IPS-18a (cell line): ENCODE results near the gene CXADR.
A peak's percentile ranks its signal among the peaks of the same experiment; 100 is the strongest.
"Not testable (repeated sequence)": the region's sequence is repeated elsewhere in the genome, so short reads cannot be mapped to it uniquely, and the experiment has no call there.

Experiments
- H3K27ac ChIP-seq: one replicate; pipeline ENCODE4 v1.5.1; 2013; ENCODE audit warnings: low read length
- H3K27me3 ChIP-seq: one replicate; pipeline ENCODE4 v1.6.1; 2013; ENCODE audit warnings: mild to moderate bottlenecking, low read length; ENCODE audit not compliant: control insufficient read depth, insufficient read depth
- H3K36me3 ChIP-seq: one replicate; pipeline ENCODE4 v1.6.1; 2013; ENCODE audit warnings: low read depth, low read length; ENCODE audit not compliant: control insufficient read depth
- H3K4me1 ChIP-seq: one replicate; pipeline ENCODE4 v1.6.1; 2013; ENCODE audit warnings: low read depth, low read length; ENCODE audit not compliant: control insufficient read depth
- H3K4me3 ChIP-seq: one replicate; pipeline ENCODE4 v1.5.1; 2013; ENCODE audit warnings: low read length
- H3K9ac ChIP-seq: one replicate; pipeline ENCODE4 v1.6.1; 2013; ENCODE audit warnings: mild to moderate bottlenecking, low read length, moderate library complexity
- H3K9me3 ChIP-seq: one replicate; pipeline ENCODE4 v1.6.1; 2013; ENCODE audit warnings: low read depth, low read length; ENCODE audit not compliant: control insufficient read depth

CXADR gene

GRCh38 chr21:17512253-17513213, at the start of gene CXADR:
Gene CXADR (plus strand): TSS chr21:17513043. CDS start chr21:17513130, 87 bp downstream.
- peak within 1 kb of the TSS; percentile 96 for H3K9ac ChIP-seq
- H3K4me1 ChIP-seq = peaks cover 17% of the 10 kb centered on the region
- H3K4me3 ChIP-seq = peak within 1 kb of the TSS; percentile 99
- H3K27me3 ChIP-seq = no peaks in the 10 kb centered on the region
- no peaks in the 10 kb centered on the region for H3K9me3 ChIP-seq
- peaks cover 4% of the 10 kb centered on the region for H3K36me3 ChIP-seq
- peak within 1 kb of the TSS; percentile 92 for H3K27ac ChIP-seq

DNA sequence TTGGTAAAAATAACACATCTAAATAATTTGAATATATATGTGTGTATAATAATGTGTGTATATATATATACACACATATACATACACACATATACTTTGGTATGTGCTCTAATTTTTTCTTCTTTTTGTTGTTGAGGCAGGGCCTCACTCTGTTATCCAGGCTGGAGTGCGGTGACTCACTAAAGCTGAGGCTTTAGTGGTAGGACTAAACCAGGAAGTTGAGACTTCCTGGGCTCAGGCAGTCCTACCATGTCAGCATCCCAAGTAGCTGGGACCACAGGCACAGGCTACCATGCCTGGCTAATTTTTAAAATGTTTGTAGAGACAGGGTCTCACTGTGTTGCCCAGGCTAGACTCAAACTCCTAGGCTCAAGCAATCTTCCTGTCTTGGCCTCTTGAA, 46.7 kb upstream of the CXADR start:
- Histone ChIP-seq H3K9ac (no peak overlapping the region), H3K4me3 (no peak overlapping the region), H3K4me1 (peaks cover 5% of the 10 kb centered on the region), H3K9me3 (no peaks in the 10 kb centered on the region), H3K36me3 (no peaks in the 10 kb centered on the region), H3K27ac (no peak overlapping the region), H3K27me3 (no peaks in the 10 kb centered on the region)

DNA sequence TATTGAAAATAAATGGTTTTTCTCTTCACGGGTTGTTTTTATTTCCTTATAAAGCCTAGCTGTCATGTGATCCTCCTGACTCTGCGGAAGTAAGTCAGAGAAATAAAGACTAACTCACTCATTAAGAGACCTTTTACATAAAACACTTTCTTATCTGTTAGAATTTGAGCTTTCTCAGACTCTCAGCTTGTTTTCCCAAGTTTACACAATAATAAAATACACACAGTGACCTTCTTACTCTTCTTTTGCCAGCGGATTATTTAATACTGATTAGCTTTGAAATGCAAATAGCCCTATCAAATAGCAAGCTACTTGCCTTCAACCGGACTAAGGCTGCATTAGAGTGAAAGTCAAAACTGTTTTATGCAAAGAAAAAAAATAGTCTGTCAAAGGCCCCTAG, 45.5 kb upstream of the CXADR start:
- peaks cover 5% of the 10 kb centered on the region for H3K4me1 ChIP-seq
- H3K9ac ChIP-seq = peak overlapping the region; percentile 41
- no peaks in the 10 kb centered on the region for H3K9me3 ChIP-seq
- no peaks in the 10 kb centered on the region for H3K27me3 ChIP-seq
- peak overlapping the region; percentile 64 for H3K4me3 ChIP-seq
- H3K36me3 ChIP-seq = no peaks in the 10 kb centered on the region
- H3K27ac ChIP-seq = no peak overlapping the region

DNA sequence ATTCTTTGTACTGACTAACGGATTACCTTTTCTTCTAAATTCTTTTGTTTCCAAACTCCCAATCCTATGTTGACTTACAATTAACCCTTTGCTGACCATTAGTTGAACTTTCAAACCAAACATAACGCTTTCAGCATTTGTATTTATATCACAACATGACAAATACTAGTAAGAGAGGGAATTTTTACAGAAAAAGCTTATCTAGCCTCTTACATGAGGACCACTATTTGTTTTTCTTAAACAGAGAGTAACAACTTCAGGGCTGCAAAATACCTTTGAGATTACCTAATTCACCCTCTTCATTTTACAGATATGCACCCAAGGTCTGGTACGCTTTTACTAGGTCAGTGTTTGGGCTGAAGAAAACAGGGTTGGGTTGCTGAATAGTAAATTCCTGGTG, 45.0 kb upstream of the CXADR start:
- no peaks in the 10 kb centered on the region for H3K27me3 ChIP-seq
- no peaks in the 10 kb centered on the region for H3K36me3 ChIP-seq
- no peaks in the 10 kb centered on the region for H3K9me3 ChIP-seq
- H3K4me3 ChIP-seq = peak overlapping the region; percentile 64
- H3K9ac ChIP-seq = peak overlapping the region; percentile 41
- no peak overlapping the region for H3K27ac ChIP-seq
- peaks cover 5% of the 10 kb centered on the region for H3K4me1 ChIP-seq

GRCh38 chr21:17468698-17469097, 44.1 kb upstream of the CXADR start:
- H3K27me3 ChIP-seq = no peaks in the 10 kb centered on the region
- H3K36me3 ChIP-seq = no peaks in the 10 kb centered on the region
- H3K4me3 ChIP-seq = no peak overlapping the region
- H3K4me1 ChIP-seq = peaks cover 5% of the 10 kb centered on the region
- no peaks in the 10 kb centered on the region for H3K9me3 ChIP-seq
- H3K27ac ChIP-seq = no peak overlapping the region
- H3K9ac ChIP-seq = no peak overlapping the region

GRCh38 chr21:17469727-17470126, 43.1 kb upstream of the CXADR start:
- Histone ChIP-seq H3K4me1 (peaks cover 5% of the 10 kb centered on the region), H3K9me3 (no peaks in the 10 kb centered on the region), H3K9ac (no peak overlapping the region), H3K27ac (no peak overlapping the region), H3K4me3 (no peak overlapping the region), H3K27me3 (no peaks in the 10 kb centered on the region), H3K36me3 (no peaks in the 10 kb centered on the region)

- no peak overlapping the region for H3K9ac ChIP-seq
These were observed 40.7 kb upstream of the CXADR start for GRCh38 chr21:17472182-17472581.

DNA sequence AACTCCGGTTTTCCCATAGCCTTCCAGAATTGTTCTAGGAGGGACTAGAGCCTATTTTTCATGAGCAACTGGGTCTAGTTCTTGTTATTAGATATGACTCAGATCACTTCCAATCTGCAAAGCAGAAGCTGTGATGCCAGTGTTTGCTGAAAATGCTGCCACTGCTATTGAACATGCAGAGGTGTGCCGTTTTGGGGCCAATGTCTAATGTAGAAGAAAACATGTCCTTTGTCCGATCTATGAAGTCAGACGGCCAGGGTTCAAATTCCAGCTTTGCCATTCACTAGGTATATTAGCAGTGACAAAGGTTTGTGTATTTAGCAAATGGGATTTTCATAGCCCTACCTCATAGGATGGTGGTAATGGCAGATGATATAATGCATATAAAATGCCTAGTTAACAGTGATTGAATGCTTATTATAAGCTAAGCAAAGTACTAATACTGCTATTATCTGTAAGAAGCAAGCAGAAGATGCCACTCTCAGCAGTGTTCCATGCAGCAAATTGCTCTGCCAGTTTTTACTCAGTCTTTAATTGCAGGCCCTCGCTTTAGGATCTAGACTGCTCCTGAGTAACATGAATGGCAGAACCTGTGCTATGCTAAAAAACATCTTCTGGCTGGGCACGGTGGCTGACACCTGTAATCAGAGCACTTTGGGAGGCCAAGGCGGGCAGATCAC, 40.1 kb upstream of the CXADR start:
- Histone ChIP-seq H3K4me1 (peaks cover 4% of the 10 kb centered on the region), H3K9ac (no peak overlapping the region), H3K36me3 (no peaks in the 10 kb centered on the region), H3K9me3 (no peaks in the 10 kb centered on the region), H3K27ac (no peak overlapping the region), H3K4me3 (no peak overlapping the region), H3K27me3 (no peaks in the 10 kb centered on the region)

More at GRCh38 chr21:17472182-17472581, 40.7 kb upstream of the CXADR start:
- H3K4me3 ChIP-seq = no peak overlapping the region
- no peaks in the 10 kb centered on the region for H3K9me3 ChIP-seq
- H3K4me1 ChIP-seq = peaks cover 5% of the 10 kb centered on the region
- H3K36me3 ChIP-seq = no peaks in the 10 kb centered on the region
- H3K27me3 ChIP-seq = no peaks in the 10 kb centered on the region
- H3K27ac ChIP-seq = no peak overlapping the region

GRCh38 chr21:17476006-17476405, 36.8 kb upstream of the CXADR start:
- H3K27me3 ChIP-seq = no peaks in the 10 kb centered on the region
- no peak overlapping the region for H3K4me3 ChIP-seq
- no peak overlapping the region for H3K27ac ChIP-seq
- no peaks in the 10 kb centered on the region for H3K9me3 ChIP-seq
- H3K36me3 ChIP-seq = no peaks in the 10 kb centered on the region
- H3K9ac ChIP-seq = no peak overlapping the region
- no peaks in the 10 kb centered on the region for H3K4me1 ChIP-seq

- H3K27me3 ChIP-seq, H3K36me3 ChIP-seq, H3K4me1 ChIP-seq, H3K27ac ChIP-seq, H3K9me3 ChIP-seq, H3K9ac ChIP-seq, H3K4me3 ChIP-seq: not testable (repeated sequence)
These were observed 34.7 kb upstream of the CXADR start for GRCh38 chr21:17478156-17478555.

DNA sequence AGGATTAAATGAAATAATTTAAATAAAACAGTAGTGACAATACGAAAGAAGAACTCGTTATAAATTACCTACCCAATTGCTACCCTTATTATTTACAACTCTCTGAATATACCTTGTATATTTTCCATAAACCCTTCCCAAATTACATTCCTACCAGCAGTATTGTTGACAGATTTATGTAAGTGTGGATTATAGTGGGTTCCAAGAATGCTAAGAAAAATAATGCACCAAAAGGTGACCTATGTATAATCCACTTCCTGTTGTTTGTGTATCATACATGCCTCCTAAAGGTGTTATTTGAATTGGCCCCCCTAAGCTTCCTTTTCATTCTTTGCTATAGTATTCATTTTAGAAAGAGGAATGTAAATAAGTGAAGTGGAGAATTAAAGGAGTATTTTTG, 33.2 kb upstream of the CXADR start:
- no peaks in the 10 kb centered on the region for H3K9me3 ChIP-seq
- H3K27ac ChIP-seq = no peak overlapping the region
- no peaks in the 10 kb centered on the region for H3K27me3 ChIP-seq
- H3K9ac ChIP-seq = no peak overlapping the region
- no peaks in the 10 kb centered on the region for H3K36me3 ChIP-seq
- no peak overlapping the region for H3K4me3 ChIP-seq
- no peaks in the 10 kb centered on the region for H3K4me1 ChIP-seq
